ENCODE data around the gene ARAP2.

- no peak for TF ChIP-seq CTCF (IDR thresholded peaks at IDR 0.05; ENCODE audit: low read depth, low read length, poor library complexity, severe bottlenecking)
- no peak for TF ChIP-seq EZH2phosphoT487 (IDR thresholded peaks at IDR 0.05; ENCODE audit: borderline replicate concordance, low read length)
Observed at GRCh38 chr4:36054694-36055422, 189.5 kb downstream of the ARAP2 start.
